ENCODE results near the gene ACAD10.

Gene ACAD10

DNA sequence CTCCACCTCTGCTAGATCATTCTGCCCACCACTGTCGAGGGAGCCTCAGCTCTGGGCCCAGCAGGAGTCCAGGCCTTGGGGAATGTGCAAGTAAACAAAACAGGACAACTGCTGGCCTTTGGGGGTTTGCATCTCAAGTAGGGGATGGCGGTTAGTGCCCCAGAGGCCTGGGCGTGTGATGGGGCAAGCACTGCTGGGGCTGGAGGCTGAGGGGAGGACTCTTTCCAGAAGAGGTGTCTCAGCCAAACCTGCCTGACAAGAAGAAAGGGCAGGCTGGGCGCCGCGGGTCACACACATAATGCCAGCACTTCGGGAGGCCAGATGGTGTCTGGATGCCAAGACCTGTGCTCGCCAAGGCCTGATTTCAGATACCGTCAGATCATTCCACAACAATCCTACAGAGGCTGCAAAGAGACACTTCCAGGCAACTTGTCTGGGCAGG is 72.3 kb downstream of the ACAD10 start:
- TF ChIP-seq EZH2phosphoT487 (IDR thresholded peaks at IDR 0.05; ENCODE audit: low read length) (no peak), CTCF (IDR thresholded peaks at IDR 0.05; ENCODE audit: low read length) (no peak), EZH2 (optimal IDR thresholded peaks at IDR 0.05; ENCODE audit: low read depth, low read length) (no peak)
- Histone ChIP-seq H3K27me3 (replicated peaks; ENCODE audit: insufficient read depth, low read length) (no peaks in the 10 kb centered on the region), H3K9me2 (replicated peaks; ENCODE audit: insufficient read depth, low read length) (no peaks in the 10 kb centered on the region), H3F3A (ENCODE audit: insufficient read depth, low read length) (no peaks in the 10 kb centered on the region), H3K9ac (ENCODE audit: low read length) (no peak overlapping the region), H3K9me3 (replicated peaks; ENCODE audit: insufficient read depth, low read length) (no peaks in the 10 kb centered on the region), H2AFZ (ENCODE audit: low read length) (no peak overlapping the region), H4K20me1 (ENCODE audit: insufficient read depth, low read length) (no peaks in the 10 kb centered on the region), H3K27ac (ENCODE audit: low read length) (no peak overlapping the region), H3K36me3 (replicated peaks; ENCODE audit: insufficient read depth, low read length) (no peaks in the 10 kb centered on the region), H3K4me1 (ENCODE audit: low read length) (no peaks in the 10 kb centered on the region), H3K4me2 (ENCODE audit: low read depth, low read length) (no peak overlapping the region), H3K79me2 (ENCODE audit: low read length) (no peaks in the 10 kb centered on the region), H3K4me3 (ENCODE audit: low read length) (no peak overlapping the region)
- DNase-seq: no peak

DNA sequence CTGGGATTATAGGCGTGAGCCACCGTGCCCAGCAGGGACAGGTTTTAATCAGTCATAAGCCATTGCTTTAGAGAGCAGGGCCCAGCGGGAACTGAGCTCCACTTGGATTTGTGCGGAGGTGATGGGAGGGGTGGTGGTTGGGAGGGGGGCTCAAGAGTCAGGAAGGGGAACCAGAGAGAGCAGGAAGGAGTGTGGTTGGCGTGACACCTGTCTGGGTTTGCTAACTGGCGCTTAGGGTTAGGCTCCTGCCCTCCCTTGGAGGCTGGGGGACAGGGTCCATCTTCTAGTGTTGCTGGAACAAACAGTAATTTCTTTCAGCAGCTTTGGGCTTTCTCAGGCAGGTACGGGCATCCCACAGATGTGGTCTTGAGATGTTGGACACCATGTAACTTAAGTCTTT is 73.4 kb downstream of the ACAD10 start:
- no peak overlapping the region for H3K4me3 ChIP-seq (ENCODE audit: low read length)
- H3K36me3 ChIP-seq (replicated peaks; ENCODE audit: insufficient read depth, low read length): no peaks in the 10 kb centered on the region
- no peak overlapping the region for H3K4me2 ChIP-seq (ENCODE audit: low read depth, low read length)
- no peaks in the 10 kb centered on the region for H3F3A ChIP-seq (ENCODE audit: insufficient read depth, low read length)
- H4K20me1 ChIP-seq (ENCODE audit: insufficient read depth, low read length): no peaks in the 10 kb centered on the region
- no peak overlapping the region for H3K27ac ChIP-seq (ENCODE audit: low read length)
- H3K79me2 ChIP-seq (ENCODE audit: low read length): no peaks in the 10 kb centered on the region
- TF ChIP-seq EZH2 (optimal IDR thresholded peaks at IDR 0.05; ENCODE audit: low read depth, low read length) (no peak), EZH2phosphoT487 (IDR thresholded peaks at IDR 0.05; ENCODE audit: low read length) (no peak), CTCF (IDR thresholded peaks at IDR 0.05; ENCODE audit: low read length) (no peak)
- H3K9me3 ChIP-seq (replicated peaks; ENCODE audit: insufficient read depth, low read length): no peaks in the 10 kb centered on the region
- H3K9me2 ChIP-seq (replicated peaks; ENCODE audit: insufficient read depth, low read length): no peaks in the 10 kb centered on the region
- no peak overlapping the region for H3K9ac ChIP-seq (ENCODE audit: low read length)
- DNase-seq: no peak
- H3K27me3 ChIP-seq (replicated peaks; ENCODE audit: insufficient read depth, low read length): no peaks in the 10 kb centered on the region
- no peak overlapping the region for H2AFZ ChIP-seq (ENCODE audit: low read length)
- H3K4me1 ChIP-seq (ENCODE audit: low read length): no peaks in the 10 kb centered on the region

DNA sequence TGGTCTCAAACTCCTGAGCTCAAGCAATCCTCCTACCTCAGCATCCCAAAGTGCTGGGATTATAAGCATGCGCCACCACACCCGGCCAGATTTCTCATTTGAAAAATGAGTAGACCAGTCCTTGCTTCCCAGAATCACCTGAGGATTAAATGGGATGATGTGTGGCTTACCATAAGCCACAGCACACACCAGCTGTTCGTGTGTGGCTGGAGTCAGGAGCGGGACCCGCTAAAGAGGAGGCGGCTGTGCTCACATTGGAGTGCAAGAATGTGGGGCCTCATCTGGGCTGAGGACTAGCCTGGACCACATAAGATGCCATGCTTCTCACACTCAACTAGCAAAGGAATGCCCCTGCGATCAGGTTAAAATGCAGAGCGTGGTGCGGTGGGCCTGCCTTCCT is 74.1 kb downstream of the ACAD10 start:
- Histone ChIP-seq H3K4me1 (ENCODE audit: low read length) (no peaks in the 10 kb centered on the region), H2AFZ (ENCODE audit: low read length) (no peak overlapping the region), H3K27ac (ENCODE audit: low read length) (no peak overlapping the region), H3K4me3 (ENCODE audit: low read length) (no peak overlapping the region), H3K4me2 (ENCODE audit: low read depth, low read length) (no peak overlapping the region), H3K36me3 (replicated peaks; ENCODE audit: insufficient read depth, low read length) (no peaks in the 10 kb centered on the region), H3K79me2 (ENCODE audit: low read length) (no peaks in the 10 kb centered on the region), H3K9me3 (replicated peaks; ENCODE audit: insufficient read depth, low read length) (no peaks in the 10 kb centered on the region), H3F3A (ENCODE audit: insufficient read depth, low read length) (no peaks in the 10 kb centered on the region), H4K20me1 (ENCODE audit: insufficient read depth, low read length) (no peaks in the 10 kb centered on the region), H3K9ac (ENCODE audit: low read length) (no peak overlapping the region), H3K27me3 (replicated peaks; ENCODE audit: insufficient read depth, low read length) (no peaks in the 10 kb centered on the region), H3K9me2 (replicated peaks; ENCODE audit: insufficient read depth, low read length) (no peaks in the 10 kb centered on the region)
- DNase-seq: no peak
- TF ChIP-seq EZH2 (optimal IDR thresholded peaks at IDR 0.05; ENCODE audit: low read depth, low read length) (no peak), CTCF (IDR thresholded peaks at IDR 0.05; ENCODE audit: low read length) (no peak), EZH2phosphoT487 (IDR thresholded peaks at IDR 0.05; ENCODE audit: low read length) (no peak)

Data from MM.1S (cell line).